AML-193 (cell line): ENCODE measurements around the gene BTBD9.

ENCODE experiments used
- DNase-seq, 2 experiments: peaks; one replicate each; lab custom pipeline; 2025; lab: John Stamatoyannopoulos, UW

Gene BTBD9

GRCh38 chr6:38241200-38241871 is 398.4 kb downstream of the BTBD9 start:
- DNase-seq, result no peak

- no peak for DNase-seq
Measured at GRCh38 chr6:38239719-38240451, 399.8 kb downstream of the BTBD9 start.

GRCh38 chr6:38236631-38237030 is 403.1 kb downstream of the BTBD9 start:
- DNase-seq, result no peak

GRCh38 chr6:38234934-38235682 is 404.6 kb downstream of the BTBD9 start:
- DNase-seq, result no peak

GRCh38 chr6:38234141-38234540 is 405.6 kb downstream of the BTBD9 start:
- no peak for DNase-seq

- no peak for DNase-seq
Measured at GRCh38 chr6:38233161-38233791, 406.5 kb downstream of the BTBD9 start.

- no peak for DNase-seq
Measured at GRCh38 chr6:38225766-38226165, 414.0 kb downstream of the BTBD9 start.

- no peak for DNase-seq
Measured at GRCh38 chr6:38221251-38221650, 418.5 kb downstream of the BTBD9 start.

- DNase-seq, result no peak
Measured at GRCh38 chr6:38220069-38220723, 419.5 kb downstream of the BTBD9 start.

- no peak for DNase-seq
Measured at GRCh38 chr6:38218235-38218634, 421.5 kb downstream of the BTBD9 start.

GRCh38 chr6:38216451-38216850 is 423.3 kb downstream of the BTBD9 start:
- DNase-seq, result no peak

- DNase-seq, result no peak
Measured at GRCh38 chr6:38215651-38216311, 423.9 kb downstream of the BTBD9 start.

- no peak for DNase-seq
Measured at GRCh38 chr6:38215225-38215624, 424.5 kb downstream of the BTBD9 start.

GRCh38 chr6:38214159-38214558 is 425.6 kb downstream of the BTBD9 start:
- DNase-seq, result no peak

GRCh38 chr6:38213251-38213658 is 426.5 kb downstream of the BTBD9 start:
- DNase-seq, result no peak

GRCh38 chr6:38212579-38212978 is 427.1 kb downstream of the BTBD9 start:
- DNase-seq, result no peak

GRCh38 chr6:38212116-38212515 is 427.6 kb downstream of the BTBD9 start:
- DNase-seq, result no peak

- DNase-seq, result no peak
Measured at GRCh38 chr6:38209371-38210260, 430.1 kb downstream of the BTBD9 start.

GRCh38 chr6:38208028-38208427 is 431.7 kb downstream of the BTBD9 start:
- no peak for DNase-seq

- DNase-seq, result no peak
Measured at GRCh38 chr6:38207375-38207774, 432.4 kb downstream of the BTBD9 start.
